Fibroblast of upper back skin (primary cell): Measurements from ENCODE around the gene TSPY1.
"Not testable (repeated sequence)": the region's sequence is repeated elsewhere in the genome, so short reads cannot be mapped to it uniquely, and the experiment has no call there.

ENCODE experiments used
- DNase-seq: peaks from one replicate; pipeline ENCODE4 v3.0.0-alpha.2; 2013

The TSPY1 gene

DNA sequence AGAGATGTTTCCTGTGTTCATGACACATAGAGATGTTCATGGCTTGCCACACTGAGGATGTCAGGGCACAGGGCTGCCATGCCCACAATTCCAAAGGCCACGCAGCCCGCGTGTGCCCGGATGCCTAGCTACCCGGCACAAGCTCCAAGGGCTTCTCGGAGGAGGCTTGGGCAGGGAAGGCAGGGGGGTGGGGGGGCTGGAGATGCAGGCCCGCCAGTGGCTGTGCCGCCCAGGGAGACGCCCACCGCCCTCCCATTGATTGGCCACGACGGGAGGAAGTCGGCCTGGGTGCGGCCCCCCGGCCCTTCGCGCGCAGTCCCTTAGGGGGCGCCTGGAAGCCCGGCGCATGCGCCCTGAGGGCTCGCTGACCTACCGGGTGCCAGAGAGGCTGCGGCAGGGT, at the start of gene TSPY1:
Gene TSPY1 (plus strand): TSS at position 301 of the 400 bp plus-strand sequence. CDS start 46 bp downstream, at position 347.
- not testable (repeated sequence) for DNase-seq

DNA sequence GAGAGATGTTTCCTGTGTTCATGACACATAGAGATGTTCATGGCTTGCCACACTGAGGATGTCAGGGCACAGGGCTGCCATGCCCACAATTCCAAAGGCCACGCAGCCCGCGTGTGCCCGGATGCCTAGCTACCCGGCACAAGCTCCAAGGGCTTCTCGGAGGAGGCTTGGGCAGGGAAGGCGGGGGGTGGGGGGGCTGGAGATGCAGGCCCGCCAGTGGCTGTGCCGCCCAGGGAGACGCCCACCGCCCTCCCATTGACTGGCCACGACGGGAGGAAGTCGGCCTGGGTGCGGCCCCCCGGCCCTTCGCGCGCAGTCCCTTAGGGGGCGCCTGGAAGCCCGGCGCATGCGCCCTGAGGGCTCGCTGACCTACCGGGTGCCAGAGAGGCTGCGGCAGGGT, 20.2 kb downstream of the TSPY1 start, which contains the start of gene TSPY9:
Gene TSPY9 (plus strand): TSS at position 301 of the 400 bp plus-strand sequence. CDS start 46 bp downstream, at position 347.
- not testable (repeated sequence) for DNase-seq

DNA sequence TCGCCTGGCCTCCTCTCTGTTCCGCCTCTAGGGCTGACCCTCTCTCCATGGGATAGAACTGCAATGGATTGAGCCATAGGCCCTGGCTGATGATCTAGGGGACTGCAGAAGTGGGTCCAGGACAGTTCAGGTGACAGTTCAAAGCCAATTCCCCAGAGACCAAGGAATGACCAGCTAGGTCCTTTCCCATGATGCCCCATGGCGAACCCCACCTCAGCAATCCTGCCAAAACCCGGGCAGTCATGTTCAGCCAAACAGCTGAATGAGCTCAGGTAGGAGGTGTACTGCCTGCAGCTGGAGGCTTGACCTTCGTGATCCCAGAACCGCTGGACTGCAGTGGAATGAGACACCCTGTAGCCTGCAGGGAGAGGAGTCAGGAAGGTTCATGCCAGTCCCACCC, 37.6 kb downstream of the TSPY1 start:
- DNase-seq: not testable (repeated sequence)

DNA sequence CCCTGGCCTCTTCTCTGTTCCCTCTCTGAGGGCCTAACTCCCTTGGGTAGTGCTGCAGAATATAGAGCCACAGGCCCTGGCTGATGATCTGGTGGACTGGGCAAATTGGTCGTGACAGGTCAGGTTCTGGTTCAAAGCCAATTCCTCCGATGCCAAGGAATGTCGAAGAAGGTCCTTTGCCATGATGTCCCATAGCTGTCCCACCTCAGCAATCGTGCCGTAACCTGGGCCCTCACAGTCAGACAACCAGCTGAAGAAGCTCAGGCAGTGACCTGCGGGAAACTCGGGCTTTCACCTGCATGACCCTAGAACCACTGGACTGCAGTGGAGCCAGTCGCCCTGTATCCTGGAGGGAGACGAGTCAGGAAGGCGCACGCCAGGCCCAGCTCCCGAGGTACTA, 49.5 kb downstream of the TSPY1 start:
- not testable (repeated sequence) for DNase-seq
